IPS-18c (cell line): ENCODE results near the gene OR1D2.
A peak's percentile ranks its signal among the peaks of the same experiment; 100 is the strongest.
"Not testable (repeated sequence)": the region's sequence is repeated elsewhere in the genome, so short reads cannot be mapped to it uniquely, and the experiment has no call there.

ENCODE experiments used
- H3K4me3 ChIP-seq: 2 replicates; pipeline ENCODE4 v1.7.0; 2013; ENCODE audit warnings: low read depth, mild to moderate bottlenecking, low read length, moderate library complexity; ENCODE audit not compliant: insufficient read depth
- H3K9me3 ChIP-seq: one replicate; pipeline ENCODE4 v1.6.1; 2013; ENCODE audit warnings: mild to moderate bottlenecking, low read length, moderate library complexity; ENCODE audit not compliant: control insufficient read depth, insufficient read depth

Gene OR1D2

GRCh38 chr17:3104322-3104721, at the start of gene OR1D2:
TSS of gene OR1D2 (minus strand) at chr17:3104422. CDS start at chr17:3092996, 11,426 bp downstream.
- H3K9me3 ChIP-seq = peaks cover 6% of the 10 kb centered on the region
- H3K4me3 ChIP-seq = no peak within 1 kb of the TSS

GRCh38 chr17:3137494-3137893, 33.3 kb upstream of the OR1D2 start:
- not testable (repeated sequence) for H3K4me3 ChIP-seq, H3K9me3 ChIP-seq

- Histone ChIP-seq H3K9me3 (no peaks in the 10 kb centered on the region), H3K4me3 (no peak within 1 kb of the TSS)
Measured at GRCh38 chr17:3127451-3127850, 23.2 kb upstream of the OR1D2 start, which contains the start of gene OR1G1. TSS of gene OR1G1 (minus strand) at chr17:3127551. CDS start at chr17:3127551, 0 bp downstream.

- H3K9me3 ChIP-seq, H3K4me3 ChIP-seq: not testable (repeated sequence)
Measured at GRCh38 chr17:3073850-3074249, 30.4 kb downstream of the OR1D2 start.

- H3K4me3 ChIP-seq, H3K9me3 ChIP-seq: not testable (repeated sequence)
Measured at GRCh38 chr17:3065192-3065591, 39.0 kb downstream of the OR1D2 start.

- not testable (repeated sequence) for H3K9me3 ChIP-seq, H3K4me3 ChIP-seq
Measured at GRCh38 chr17:3063507-3063906, 40.7 kb downstream of the OR1D2 start, which contains the start of gene OR1D5. TSS of gene OR1D5 (minus strand) at chr17:3063607. CDS start at chr17:3063607, 0 bp downstream.

GRCh38 chr17:3062824-3063377, 41.3 kb downstream of the OR1D2 start:
- H3K9me3 ChIP-seq, H3K4me3 ChIP-seq: not testable (repeated sequence)

GRCh38 chr17:3054868-3055267, 49.4 kb downstream of the OR1D2 start:
- not testable (repeated sequence) for H3K9me3 ChIP-seq

GRCh38 chr17:3049705-3050295, 54.4 kb downstream of the OR1D2 start:
- Histone ChIP-seq H3K9me3 (no peaks in the 10 kb centered on the region), H3K4me3 (peak overlapping the region; percentile 72; the same call in 1 of the 2 replicates)

More at GRCh38 chr17:3054868-3055267, 49.4 kb downstream of the OR1D2 start:
- H3K4me3 ChIP-seq = not testable (repeated sequence)

GRCh38 chr17:3048727-3049471, 55.3 kb downstream of the OR1D2 start:
- Histone ChIP-seq H3K9me3 (peaks cover 4% of the 10 kb centered on the region), H3K4me3 (peak overlapping the region; percentile 72)

- no peak overlapping the region for H3K4me3 ChIP-seq
- H3K9me3 ChIP-seq = peaks cover 7% of the 10 kb centered on the region
Measured at GRCh38 chr17:3046753-3047152, 57.5 kb downstream of the OR1D2 start.

GRCh38 chr17:3043737-3044365, 60.4 kb downstream of the OR1D2 start:
- no peak overlapping the region for H3K4me3 ChIP-seq
- peaks cover 7% of the 10 kb centered on the region for H3K9me3 ChIP-seq

GRCh38 chr17:3040882-3041281, 63.3 kb downstream of the OR1D2 start:
- H3K9me3 ChIP-seq = peaks cover 7% of the 10 kb centered on the region
- H3K4me3 ChIP-seq = no peak overlapping the region

- peaks cover 7% of the 10 kb centered on the region for H3K9me3 ChIP-seq
Measured at GRCh38 chr17:3039736-3040135, 64.5 kb downstream of the OR1D2 start.

GRCh38 chr17:3038941-3039340, 65.3 kb downstream of the OR1D2 start:
- no peak overlapping the region for H3K4me3 ChIP-seq
- H3K9me3 ChIP-seq = peaks cover 3% of the 10 kb centered on the region

More at GRCh38 chr17:3039736-3040135, 64.5 kb downstream of the OR1D2 start:
- no peak overlapping the region for H3K4me3 ChIP-seq
